T-helper 17 cell (primary cell): Measurements from ENCODE around the gene MTCH2. TPM values are rescaled to one million over a fixed set of nuclear protein-coding genes. Genes with fewer than 3 reads are reported as not detected.

Experiments
- ATAC-seq: fragments of 150-1000 bp; cut with Tn5 transposase; 2 replicates; pipeline ENCODE4 v1.10.0; 2021; ENCODE audit warnings: mild to moderate bottlenecking, moderate library complexity
- DNase-seq, 3 donors: peaks; one replicate each; pipeline versions ENCODE4 v3.0.0 to v3.0.0-alpha.2; 2020 to 2021
- H3K9me3 ChIP-seq: one replicate; pipeline ENCODE4 v1.7.0; 2013; ENCODE audit warnings: low read length, mild to moderate bottlenecking; ENCODE audit not compliant: control insufficient read depth, poor library complexity, severe bottlenecking
- H3K27ac Mint-ChIP-seq: one replicate; pipeline ENCODE4 v1.8.0; 2022; ENCODE audit warnings: mild to moderate bottlenecking, moderate library complexity, mixed read lengths
- H3K27me3 Mint-ChIP-seq: one replicate; pipeline ENCODE4 v1.8.0; 2022; ENCODE audit warnings: mixed read lengths
- H3K36me3 Mint-ChIP-seq: one replicate; pipeline ENCODE4 v1.8.0; 2022; ENCODE audit warnings: low read depth, mixed read lengths
- H3K4me1 Mint-ChIP-seq: one replicate; pipeline ENCODE4 v1.8.0; 2022; ENCODE audit warnings: mild to moderate bottlenecking, mixed read lengths
- H3K4me3 Mint-ChIP-seq: one replicate; pipeline ENCODE4 v1.8.0; 2022; ENCODE audit warnings: mild to moderate bottlenecking, moderate library complexity, mixed read lengths
- total RNA-seq, 4 donors: library from RNA in 2 of 4; stranded (reverse) in 2 of 4; gene quantifications; one replicate each; pipeline ENCODE4 v1.2.3 and lab custom pipeline; 2022 to 2026

The MTCH2 gene
- total RNA-seq, 2 donors from 2014 or later: 19.9 to 22.5 TPM

GRCh38 chr11:47577460-47578041 lies 64.8 kb downstream of the MTCH2 start:
- no peaks in the 10 kb centered on the region for H3K27me3 Mint-ChIP-seq
- peak overlapping the region; percentile 98 for H3K4me3 Mint-ChIP-seq
- H3K36me3 Mint-ChIP-seq: peaks cover 5% of the 10 kb centered on the region
- H3K4me1 Mint-ChIP-seq: peaks cover 28% of the 10 kb centered on the region
- no peak for DNase-seq
- no peaks in the 10 kb centered on the region for H3K9me3 ChIP-seq
- no peak for ATAC-seq
- peak overlapping the region; percentile 97 for H3K27ac Mint-ChIP-seq

GRCh38 chr11:47573321-47573720 lies 69.0 kb downstream of the MTCH2 start:
- H3K9me3 ChIP-seq: no peaks in the 10 kb centered on the region
- Mint-ChIP-seq H3K27ac (no peak overlapping the region), H3K4me3 (no peak overlapping the region), H3K36me3 (peaks cover 2% of the 10 kb centered on the region), H3K4me1 (peaks cover 17% of the 10 kb centered on the region), H3K27me3 (no peaks in the 10 kb centered on the region)
- DNase-seq (no peak), ATAC-seq (no peak)

GRCh38 chr11:47572715-47573255 lies 69.6 kb downstream of the MTCH2 start:
- H3K9me3 ChIP-seq: no peaks in the 10 kb centered on the region
- no peak for DNase-seq
- peaks cover 2% of the 10 kb centered on the region for H3K36me3 Mint-ChIP-seq
- no peak overlapping the region for H3K4me3 Mint-ChIP-seq
- no peak for ATAC-seq
- H3K4me1 Mint-ChIP-seq: peaks cover 16% of the 10 kb centered on the region
- H3K27me3 Mint-ChIP-seq: no peaks in the 10 kb centered on the region
- H3K27ac Mint-ChIP-seq: no peak overlapping the region

GRCh38 chr11:47571895-47572294 lies 70.5 kb downstream of the MTCH2 start:
- H3K9me3 ChIP-seq: no peaks in the 10 kb centered on the region
- DNase-seq (no peak), ATAC-seq (no peak)
- H3K4me1 Mint-ChIP-seq: peaks cover 10% of the 10 kb centered on the region
- no peak overlapping the region for H3K27ac Mint-ChIP-seq
- peaks cover 2% of the 10 kb centered on the region for H3K36me3 Mint-ChIP-seq
- no peaks in the 10 kb centered on the region for H3K27me3 Mint-ChIP-seq
- H3K4me3 Mint-ChIP-seq: no peak overlapping the region

- no peak for ATAC-seq
- H3K27ac Mint-ChIP-seq: no peak overlapping the region
Measured at GRCh38 chr11:47571357-47571729, 71.0 kb downstream of the MTCH2 start.

GRCh38 chr11:47570651-47571356 lies 71.6 kb downstream of the MTCH2 start:
- H3K27me3 Mint-ChIP-seq: no peaks in the 10 kb centered on the region
- no peaks in the 10 kb centered on the region for H3K36me3 Mint-ChIP-seq
- no peaks in the 10 kb centered on the region for H3K9me3 ChIP-seq
- H3K4me1 Mint-ChIP-seq: peaks cover 17% of the 10 kb centered on the region
- peak overlapping the region; percentile 67 for H3K27ac Mint-ChIP-seq
- ATAC-seq (no peak), DNase-seq (no peak)
- no peak overlapping the region for H3K4me3 Mint-ChIP-seq

More at GRCh38 chr11:47571357-47571729, 71.0 kb downstream of the MTCH2 start:
- H3K9me3 ChIP-seq: no peaks in the 10 kb centered on the region
- Mint-ChIP-seq H3K36me3 (peaks cover 2% of the 10 kb centered on the region), H3K4me1 (peaks cover 14% of the 10 kb centered on the region), H3K4me3 (no peak overlapping the region), H3K27me3 (no peaks in the 10 kb centered on the region)
- no peak for DNase-seq

- Mint-ChIP-seq H3K4me3 (no peak overlapping the region), H3K27ac (peak overlapping the region; percentile 67), H3K27me3 (no peaks in the 10 kb centered on the region), H3K4me1 (peaks cover 20% of the 10 kb centered on the region), H3K36me3 (no peaks in the 10 kb centered on the region)
- no peak for DNase-seq
- no peak for ATAC-seq
- H3K9me3 ChIP-seq: no peaks in the 10 kb centered on the region
Measured at GRCh38 chr11:47569646-47570045, 72.7 kb downstream of the MTCH2 start.

Other genes with a start within 250 kb of the MTCH2 start
- gene SLC39A13, start 234.0 kb downstream of the MTCH2 start, total RNA-seq: 10 to 100 TPM; 31.6 to 31.8 TPM
- gene PSMC3, start 216.1 kb downstream of the MTCH2 start, total RNA-seq: 10 to 100 TPM; 47.8 to 55.2 TPM
- 1 to 10 TPM; 3.0 to 3.1 TPM for gene RAPSN, start 193.4 kb downstream of the MTCH2 start, total RNA-seq
- gene CELF1, start 89.4 kb downstream of the MTCH2 start, total RNA-seq: 100 to 1,000 TPM; 113 to 127 TPM
- 10 to 100 TPM; 19.2 to 23.8 TPM for gene PTPMT1, start 77.0 kb downstream of the MTCH2 start, total RNA-seq
- 10 to 100 TPM; 20.0 to 23.7 TPM for gene KBTBD4, start 63.6 kb downstream of the MTCH2 start, total RNA-seq
- 10 to 100 TPM; 90.6 to 92.4 TPM for gene NDUFS3, start 63.5 kb downstream of the MTCH2 start, total RNA-seq
- gene FAM180B, start 55.9 kb downstream of the MTCH2 start, total RNA-seq: under 1 TPM; 0.23 to 0.47 TPM
- gene C1QTNF4, start 48.1 kb downstream of the MTCH2 start, total RNA-seq: 1 to 10 TPM; 1.1 to 1.6 TPM
- gene AGBL2, start 72.8 kb upstream of the MTCH2 start, total RNA-seq: 1 to 10 TPM; 5.8 to 8.2 TPM
- gene FNBP4, start 124.8 kb upstream of the MTCH2 start, total RNA-seq: 100 to 1,000 TPM; 252 to 261 TPM
- 10 to 100 TPM; 50.0 to 54.6 TPM for gene NUP160, start 205.8 kb upstream of the MTCH2 start, total RNA-seq